GM12872 (cell line): Measurements from ENCODE around the gene NAXD.

Source experiments
- TF ChIP-seq, protein P1 (sequence below): IDR thresholded peaks from 3 replicates; pipeline ENCODE4 v1.5.1; 2011; ENCODE audit warnings: low read depth, mild to moderate bottlenecking, low read length, moderate library complexity; ENCODE audit not compliant: insufficient read depth

The NAXD gene

GRCh38 chr13:110575322-110576069 lies 39.8 kb upstream of the NAXD start:
- TF ChIP-seq, protein P1, sequence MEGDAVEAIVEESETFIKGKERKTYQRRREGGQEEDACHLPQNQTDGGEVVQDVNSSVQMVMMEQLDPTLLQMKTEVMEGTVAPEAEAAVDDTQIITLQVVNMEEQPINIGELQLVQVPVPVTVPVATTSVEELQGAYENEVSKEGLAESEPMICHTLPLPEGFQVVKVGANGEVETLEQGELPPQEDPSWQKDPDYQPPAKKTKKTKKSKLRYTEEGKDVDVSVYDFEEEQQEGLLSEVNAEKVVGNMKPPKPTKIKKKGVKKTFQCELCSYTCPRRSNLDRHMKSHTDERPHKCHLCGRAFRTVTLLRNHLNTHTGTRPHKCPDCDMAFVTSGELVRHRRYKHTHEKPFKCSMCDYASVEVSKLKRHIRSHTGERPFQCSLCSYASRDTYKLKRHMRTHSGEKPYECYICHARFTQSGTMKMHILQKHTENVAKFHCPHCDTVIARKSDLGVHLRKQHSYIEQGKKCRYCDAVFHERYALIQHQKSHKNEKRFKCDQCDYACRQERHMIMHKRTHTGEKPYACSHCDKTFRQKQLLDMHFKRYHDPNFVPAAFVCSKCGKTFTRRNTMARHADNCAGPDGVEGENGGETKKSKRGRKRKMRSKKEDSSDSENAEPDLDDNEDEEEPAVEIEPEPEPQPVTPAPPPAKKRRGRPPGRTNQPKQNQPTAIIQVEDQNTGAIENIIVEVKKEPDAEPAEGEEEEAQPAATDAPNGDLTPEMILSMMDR = no peak

- TF ChIP-seq, protein P1 = no peak
Observed at GRCh38 chr13:110576070-110576394, 39.3 kb upstream of the NAXD start.

DNA sequence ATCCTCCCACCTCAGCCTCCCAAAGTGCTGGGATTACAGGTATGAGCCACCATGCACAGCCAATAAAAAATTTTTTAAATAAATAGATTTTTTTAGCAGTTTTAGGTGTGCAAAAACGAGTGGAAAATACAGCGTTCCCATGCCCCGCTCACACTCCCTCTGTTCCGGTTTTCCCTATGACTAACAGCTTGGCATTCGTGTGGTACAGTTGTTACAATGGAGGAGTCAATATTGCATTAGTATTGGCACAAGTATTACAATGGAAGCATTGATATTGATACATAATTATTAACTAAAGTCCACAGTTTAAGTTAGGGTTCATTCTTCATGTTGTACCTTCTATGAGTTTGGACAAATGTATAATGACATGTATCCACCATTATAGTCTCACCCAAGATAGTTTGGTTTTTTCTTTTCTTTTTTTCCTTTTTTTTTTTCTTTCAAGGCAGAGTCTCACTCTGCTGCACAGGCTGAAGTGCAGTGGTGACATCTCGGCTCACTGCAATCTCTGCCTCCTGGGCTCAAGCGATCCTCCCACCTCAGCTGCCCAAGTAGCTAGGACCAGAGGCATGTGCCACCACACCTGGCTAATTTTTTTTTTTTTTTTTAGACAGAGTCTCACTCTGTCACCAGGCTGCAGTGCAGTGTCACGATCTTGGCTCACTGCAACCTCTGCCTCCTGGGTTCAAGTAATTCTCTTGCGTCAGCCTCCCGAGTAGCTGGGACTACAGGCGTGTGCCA lies 38.4 kb upstream of the NAXD start:
- TF ChIP-seq, protein P1 = no peak

DNA sequence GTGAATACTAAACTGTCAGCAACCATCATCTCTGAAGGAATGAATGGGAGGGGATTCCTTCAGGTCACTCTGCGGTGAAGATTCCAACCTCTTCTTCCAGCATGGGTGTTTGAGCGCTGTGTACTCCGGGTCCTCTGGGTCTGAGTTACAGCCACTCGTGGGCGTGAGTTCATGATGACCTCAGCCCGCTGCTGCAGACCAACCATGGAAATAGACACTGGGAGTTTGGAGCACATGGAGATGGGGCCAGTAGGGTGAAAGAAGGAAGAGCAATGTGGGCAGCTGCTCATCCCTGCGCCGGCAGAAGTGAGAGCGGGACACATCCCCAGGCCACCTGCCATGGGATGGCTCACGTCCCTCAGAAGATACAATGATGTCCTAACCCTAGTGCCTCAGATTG lies 37.0 kb upstream of the NAXD start:
- TF ChIP-seq, protein P1 = no peak

GRCh38 chr13:110580800-110581199 lies 34.5 kb upstream of the NAXD start:
- TF ChIP-seq, protein P1 = no peak

- TF ChIP-seq, protein P1 = no peak
Observed at GRCh38 chr13:110581506-110582185, 33.7 kb upstream of the NAXD start.

DNA sequence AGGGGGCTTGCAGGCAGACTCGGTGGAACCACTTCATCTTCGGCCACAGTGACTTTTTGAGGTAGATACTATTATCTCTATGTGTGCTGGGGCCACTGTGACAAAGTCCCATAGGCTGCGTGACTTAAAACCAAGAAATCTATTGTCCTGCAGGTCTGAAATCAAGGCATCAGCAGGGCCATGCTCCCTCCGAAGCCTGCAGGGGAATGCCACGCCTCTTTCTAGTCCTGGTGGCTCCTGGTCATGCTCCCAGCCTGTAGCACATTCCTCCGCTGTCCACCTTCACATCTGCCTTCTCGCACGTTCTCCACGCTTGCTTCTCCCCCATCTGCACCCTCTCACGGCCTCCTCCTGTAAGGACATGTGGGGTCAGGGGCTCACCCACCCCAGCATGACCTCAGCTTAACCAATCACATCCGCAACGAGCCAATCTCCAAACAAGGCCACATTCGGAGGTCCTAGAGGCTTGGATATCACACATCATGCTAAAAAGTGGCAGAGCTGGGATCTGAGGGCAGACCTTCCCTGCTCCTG lies 32.9 kb upstream of the NAXD start:
- TF ChIP-seq, protein P1 = no peak
